GM19328 (cell line): Measurements from ENCODE around the gene MUC4.
"Not testable (repeated sequence)": the region's sequence is repeated elsewhere in the genome, so short reads cannot be mapped to it uniquely, and the experiment has no call there.

Experiments used
- ATAC-seq: cut with Tn5 transposase; IDR thresholded peaks from one replicate; pipeline ENCODE4 v1.9.1; 2021; ENCODE audit warnings: mild to moderate bottlenecking, moderate library complexity; ENCODE audit not compliant: unreplicated experiment

Gene MUC4

DNA sequence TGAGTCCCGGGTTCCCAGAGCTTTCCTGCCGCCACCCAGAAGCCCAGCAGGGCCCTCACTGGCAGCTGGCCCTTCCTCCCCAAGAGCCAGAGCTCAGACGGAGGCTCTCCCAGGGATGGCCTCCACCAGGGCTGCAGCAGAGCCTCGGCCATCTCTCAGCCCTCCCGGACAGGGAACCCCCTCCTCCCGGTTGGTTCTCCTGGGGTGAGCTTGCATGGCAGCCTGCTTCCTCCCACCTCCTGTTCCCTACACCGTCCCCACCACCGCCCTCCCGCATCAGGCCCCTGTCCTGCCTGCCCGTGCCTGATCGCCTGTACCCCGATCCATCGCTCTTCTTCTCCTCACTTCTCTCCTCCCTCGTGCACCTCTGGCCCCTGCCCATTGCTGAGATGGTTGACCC is 24.1 kb upstream of the MUC4 start:
- no peak for ATAC-seq

DNA sequence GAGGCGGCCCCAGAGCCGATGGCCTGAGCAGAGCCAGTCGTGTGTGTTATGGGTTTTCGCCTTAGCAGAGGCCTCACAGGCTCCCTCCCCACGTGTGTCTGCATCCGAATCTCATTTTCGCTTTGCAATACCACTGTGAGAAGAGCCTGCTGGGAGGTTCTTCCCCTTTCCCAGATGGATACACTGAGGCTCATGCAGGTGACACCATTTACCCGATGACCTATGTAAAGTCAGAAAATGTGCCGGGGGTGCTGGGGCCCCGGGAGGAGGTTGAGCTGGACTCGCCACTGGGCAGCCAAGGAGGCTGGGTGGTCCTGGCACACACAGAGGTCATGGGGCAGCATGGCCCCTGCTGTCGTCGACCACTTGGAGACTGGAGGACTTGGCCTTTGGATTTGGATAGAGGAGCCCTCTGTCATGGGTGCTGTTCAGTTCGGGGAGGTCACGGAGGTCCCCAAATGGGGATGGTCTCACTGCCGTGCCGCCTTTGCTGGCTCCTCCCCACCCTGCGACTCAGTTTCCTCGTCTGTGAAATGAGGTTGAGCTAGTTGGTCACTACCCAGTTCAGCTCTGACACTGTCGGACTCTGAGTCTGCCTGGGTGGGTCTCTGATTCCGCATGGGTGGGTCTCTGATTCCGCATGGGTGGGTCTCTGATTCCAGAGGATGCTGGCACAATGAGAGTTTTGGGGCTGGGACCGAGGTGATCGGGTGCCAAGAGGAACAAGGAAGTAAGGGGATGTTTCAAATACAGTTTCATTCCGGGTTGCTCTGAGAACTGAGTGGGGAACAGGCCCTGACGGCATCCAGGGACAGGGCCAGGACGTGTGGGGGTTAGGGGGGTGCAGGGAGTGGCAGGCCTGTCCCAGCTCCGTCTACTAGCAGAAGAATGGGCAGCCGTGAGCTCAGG is 23.2 kb upstream of the MUC4 start:
- ATAC-seq = no peak

DNA sequence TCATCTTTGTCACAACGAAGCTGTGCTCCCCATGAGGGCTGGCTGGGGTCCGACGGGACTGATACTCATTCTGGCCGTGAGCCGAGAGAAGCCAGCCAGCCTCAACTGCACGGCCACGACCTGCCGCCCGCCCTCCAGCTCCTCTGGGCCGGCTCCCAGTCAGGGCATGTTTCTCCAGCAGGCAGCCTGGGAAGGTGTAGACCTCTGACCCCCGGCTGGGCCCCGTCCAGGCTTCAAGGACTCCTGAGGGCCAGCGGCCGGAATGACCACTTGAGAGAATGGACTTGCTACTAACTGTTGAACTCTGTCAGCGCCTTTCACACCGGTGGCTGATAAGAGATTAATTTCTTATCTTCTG is 18.1 kb upstream of the MUC4 start:
- ATAC-seq = no peak

DNA sequence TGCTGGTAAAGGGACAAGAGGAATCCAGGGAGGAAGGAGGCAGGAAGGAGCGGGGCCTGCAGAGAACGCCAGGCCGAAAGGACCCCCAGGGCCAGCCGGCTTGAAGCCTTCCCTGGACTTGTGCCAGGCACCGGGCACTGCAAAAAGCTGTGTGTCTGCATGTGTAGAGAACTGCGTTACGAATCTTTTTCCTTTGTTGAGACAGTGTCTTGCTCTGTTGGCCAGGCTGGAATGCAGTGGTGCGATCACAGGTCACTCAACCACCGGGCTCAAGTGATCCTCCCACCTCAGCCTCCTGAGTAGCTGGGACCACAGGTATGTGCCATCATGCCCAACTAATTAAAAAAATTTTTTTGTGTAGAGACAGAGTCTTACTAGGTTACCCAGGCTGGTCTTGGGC is 17.0 kb upstream of the MUC4 start:
- no peak for ATAC-seq

DNA sequence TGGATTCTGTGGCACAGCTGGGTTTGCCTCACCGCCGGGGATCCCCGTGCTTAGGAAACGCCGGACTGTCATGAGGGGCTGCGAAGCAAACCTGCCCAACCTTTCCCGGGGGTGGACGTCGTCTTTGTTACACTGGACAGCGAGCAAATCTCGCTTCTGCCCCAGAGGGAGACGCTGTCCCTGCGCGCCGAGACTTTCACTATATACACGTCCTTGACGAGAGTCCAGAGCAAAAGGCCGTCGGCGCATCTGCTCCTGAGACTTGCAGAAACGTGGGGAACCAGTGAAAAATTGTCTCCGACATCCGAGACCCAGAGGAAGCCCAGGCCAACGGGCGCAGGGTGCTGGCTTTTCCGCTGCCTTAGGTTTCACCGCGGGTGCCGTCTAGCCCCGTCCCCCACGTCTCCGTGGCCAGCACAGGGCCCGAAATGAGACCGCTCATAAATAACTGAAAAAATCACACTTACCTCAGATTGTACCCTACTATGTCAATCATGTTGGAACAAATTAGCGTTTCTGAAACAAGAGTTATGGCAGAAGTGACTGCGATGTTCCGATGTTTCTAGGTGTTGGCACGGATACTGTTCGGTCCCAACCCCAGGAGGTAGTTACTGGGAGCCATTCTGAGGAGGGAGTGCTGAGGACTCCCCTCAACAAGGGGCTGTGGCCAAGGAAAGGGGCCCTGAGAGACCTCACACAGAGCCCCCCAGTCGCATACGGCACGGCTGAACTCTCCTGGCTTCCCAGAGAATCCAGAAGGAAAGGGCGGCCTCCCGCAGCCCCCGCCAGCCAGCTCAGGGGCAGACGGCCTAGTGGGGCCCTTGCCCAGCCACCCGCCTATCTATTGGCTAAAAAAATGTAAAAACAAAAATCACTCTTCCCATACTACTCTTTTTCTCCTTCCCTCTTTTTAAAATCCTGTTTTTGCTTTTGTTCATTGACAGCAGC is 14.4 kb upstream of the MUC4 start:
- ATAC-seq = no peak

DNA sequence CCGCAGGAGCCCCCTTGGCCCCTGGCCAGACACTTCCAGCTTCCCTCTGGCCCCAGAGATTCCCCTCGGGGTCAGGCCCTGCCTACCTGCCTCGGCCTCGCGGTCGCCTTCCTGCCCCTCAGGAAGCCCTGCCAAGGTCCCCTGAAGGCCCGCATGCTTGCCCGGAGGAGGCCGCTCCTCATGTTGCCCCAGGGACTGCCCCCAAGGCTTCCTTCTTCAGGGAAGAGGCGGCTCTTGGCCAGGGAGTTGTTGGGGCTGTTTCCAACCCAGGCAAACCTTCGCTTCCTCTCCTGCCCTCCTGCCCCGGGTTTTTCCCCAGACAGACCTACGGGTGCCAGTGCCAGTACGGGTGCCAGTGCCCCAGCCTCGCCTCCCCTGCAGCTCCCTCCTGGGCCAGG is 13.5 kb upstream of the MUC4 start:
- ATAC-seq = no peak

DNA sequence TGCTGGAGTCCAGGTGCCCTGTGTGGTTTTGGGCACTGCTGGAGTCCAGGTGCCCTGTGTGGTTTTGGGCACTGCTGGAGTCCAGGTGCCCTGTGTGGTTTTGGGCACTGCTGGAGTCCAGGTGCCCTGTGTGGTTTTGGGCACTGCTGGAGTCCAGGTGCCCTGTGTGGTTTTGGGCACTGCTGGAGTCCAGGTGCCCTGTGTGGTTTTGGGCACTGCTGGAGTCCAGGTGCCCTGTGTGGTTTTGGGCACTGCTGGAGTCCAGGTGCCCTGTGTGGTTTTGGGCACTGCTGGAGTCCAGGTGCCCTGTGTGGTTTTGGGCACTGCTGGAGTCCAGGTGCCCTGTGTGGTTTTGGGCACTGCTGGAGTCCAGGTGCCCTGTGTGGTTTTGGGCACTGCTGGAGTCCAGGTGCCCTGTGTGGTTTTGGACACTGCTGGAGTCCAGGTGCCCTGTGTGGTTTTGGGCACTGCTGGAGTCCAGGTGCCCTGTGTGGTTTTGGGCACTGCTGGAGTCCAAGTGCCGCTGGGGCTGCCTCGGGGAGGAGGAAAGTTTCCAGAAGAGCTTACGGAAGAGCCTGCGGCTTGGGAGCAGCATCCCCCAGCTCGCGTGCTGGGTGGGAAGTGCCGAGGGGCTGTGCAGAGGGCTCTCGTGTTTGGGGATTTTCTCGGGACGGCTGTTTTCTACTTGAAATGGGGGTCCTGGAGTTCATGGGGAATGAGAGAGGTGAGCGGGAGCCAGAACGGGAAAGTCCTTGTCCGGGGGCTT is 12.9 kb upstream of the MUC4 start:
- ATAC-seq = not testable (repeated sequence)

DNA sequence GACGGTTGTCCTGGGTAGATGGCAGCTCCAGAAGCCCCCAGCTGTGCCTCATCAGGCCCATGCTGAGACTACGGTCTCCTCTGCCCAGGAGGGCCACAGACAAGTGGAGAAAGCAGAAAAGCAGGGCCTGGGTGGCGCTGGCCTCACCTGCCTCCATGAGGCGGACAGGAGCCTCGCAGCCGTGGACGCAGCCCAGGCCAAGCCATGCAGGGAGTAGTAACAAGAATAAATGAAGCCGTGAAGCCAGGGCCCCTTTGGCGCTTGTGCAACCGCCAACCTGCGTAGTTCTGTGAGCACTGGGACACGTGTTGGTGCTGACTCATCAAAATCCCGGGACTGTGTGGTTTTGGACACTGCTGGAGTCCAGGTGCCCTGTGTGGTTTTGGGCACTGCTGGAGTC is 12.3 kb upstream of the MUC4 start:
- no peak for ATAC-seq

DNA sequence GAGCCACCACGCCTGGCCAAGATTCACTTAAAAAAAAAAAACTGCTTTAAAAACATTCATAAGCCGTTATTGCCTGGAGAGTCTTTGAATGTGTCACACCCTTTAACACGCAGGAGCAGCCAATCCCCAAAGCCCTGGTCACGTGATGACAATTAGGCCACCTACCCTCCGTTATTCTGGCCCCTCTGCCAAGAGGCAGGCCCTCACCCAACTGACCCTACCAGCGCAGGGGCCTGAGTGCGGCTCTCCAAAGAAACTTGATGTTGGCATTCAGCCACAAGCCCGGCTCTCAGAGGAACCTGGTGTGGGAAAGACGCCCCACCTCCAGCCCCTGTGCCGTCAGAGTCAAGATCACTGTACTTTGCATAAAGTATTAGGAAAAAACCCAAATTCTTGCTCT is 11.6 kb upstream of the MUC4 start:
- ATAC-seq = no peak

DNA sequence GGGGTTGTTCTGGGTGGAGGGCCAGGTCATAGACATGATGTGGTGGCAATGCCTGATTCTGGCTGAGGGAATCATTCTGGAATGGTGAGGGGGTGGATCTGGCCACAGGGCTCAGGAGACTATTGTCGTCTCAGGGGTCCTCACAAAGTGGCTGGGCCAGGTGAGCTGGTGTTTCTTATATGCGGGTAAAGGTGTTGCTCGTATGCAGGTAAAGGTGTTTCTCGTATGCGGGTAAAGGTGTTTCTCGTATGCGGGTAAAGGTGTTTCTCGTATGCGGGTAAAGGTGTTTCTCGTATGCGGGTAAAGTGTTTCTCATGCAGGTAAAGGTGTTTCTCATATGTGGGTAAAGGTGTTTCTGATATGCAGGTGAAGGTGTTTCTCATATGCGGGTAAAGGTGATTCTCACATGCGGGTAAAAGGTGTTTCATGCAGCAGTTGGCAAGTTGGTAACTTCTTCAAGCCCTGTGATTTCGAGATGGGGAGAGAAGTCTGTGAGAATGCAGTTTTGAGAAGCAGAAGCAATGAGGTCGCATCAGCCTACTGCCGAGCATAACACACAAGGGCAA is 10.5 kb upstream of the MUC4 start:
- ATAC-seq = no peak

DNA sequence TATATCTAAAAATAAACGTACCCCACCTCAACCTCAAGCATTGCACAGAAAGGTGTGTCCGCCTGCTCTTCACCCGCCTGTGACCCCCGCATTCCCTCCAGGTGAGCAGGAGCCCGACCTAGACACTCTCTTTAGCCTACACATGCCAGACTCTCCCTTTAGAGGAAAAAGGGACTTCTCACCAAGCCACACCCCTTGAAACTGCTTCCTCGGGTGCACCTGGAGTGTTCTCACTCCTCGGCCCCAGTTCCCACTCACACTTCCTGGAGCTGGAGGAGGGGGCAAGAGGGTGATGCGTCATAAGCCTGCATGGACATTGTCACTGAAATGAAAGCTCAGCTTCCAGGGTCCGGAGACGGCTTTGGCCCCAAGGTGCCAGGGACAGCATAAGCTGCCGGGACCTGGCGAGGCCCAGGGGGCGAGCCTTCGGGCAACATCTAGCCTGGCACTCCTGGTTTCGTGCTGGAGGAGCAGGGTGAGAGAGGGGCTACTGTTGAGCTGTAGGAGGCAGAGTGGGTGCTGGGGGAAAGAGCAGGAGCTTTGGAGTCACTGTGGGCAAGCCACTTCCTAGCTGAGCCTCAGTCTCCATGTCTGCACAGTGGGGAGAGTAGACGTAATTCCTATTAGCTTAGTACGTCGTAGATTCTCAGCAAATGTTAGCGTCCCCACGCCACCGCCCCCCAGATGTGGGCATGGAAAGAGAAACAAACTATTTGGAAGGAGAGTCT is 9.8 kb upstream of the MUC4 start:
- no peak for ATAC-seq

DNA sequence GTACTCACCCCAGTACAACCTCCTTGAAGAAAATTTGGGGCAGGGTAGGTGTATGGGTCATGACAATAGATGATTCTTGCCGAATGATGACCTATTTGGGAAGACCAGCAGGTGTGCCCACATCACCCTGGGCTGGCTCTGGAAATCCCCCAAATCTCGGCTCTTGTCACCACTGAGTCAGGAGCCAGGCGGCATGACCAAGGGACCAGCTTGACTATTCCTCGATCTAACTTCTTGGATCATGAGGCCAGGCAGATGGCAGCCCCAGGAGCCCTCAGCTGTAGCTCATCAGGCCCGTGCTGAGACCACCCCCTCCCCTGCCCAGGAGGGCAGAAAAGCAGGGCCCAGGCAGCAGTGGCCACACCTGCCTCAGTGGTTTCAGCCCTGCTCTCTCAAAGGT is 9.2 kb upstream of the MUC4 start:
- no peak for ATAC-seq

DNA sequence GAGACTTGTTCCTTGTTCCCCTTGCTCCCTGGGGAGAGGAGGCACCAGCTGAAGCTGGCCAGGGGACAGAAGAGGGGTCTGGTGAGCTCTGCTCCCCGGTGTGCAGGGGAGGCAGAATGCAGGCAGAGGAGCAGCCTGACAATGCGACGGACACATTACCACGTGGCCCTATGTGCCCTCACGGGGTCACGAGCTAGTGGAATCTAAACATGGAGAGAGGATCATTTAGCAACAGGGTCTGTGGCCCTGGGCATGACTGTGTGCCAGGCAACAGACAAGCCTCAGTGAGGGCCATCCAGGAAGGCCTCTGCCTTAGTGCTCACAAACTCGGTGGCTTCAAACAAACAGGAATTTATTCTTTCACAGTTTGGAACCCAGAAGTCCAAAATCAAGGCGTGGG is 8.5 kb upstream of the MUC4 start:
- no peak for ATAC-seq

DNA sequence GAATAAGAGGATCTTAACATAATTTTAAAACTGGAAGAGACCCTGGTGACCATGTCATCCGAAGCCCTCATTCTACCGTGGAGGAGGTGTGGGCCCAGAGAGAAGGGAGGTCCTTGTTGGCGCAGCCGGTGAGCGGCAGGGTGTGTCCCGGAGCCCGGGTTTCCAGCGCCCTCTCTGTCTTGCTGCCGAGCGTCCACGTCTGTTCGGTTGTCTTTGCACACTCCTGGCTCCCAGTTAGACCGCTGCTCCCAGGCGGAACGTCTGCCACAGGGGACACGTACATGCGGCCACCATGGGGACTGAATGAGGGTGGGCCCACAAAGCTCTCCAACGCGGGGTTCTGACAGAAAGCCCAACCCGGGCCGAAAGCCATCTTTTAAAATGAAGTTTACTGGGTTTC is 6.6 kb upstream of the MUC4 start:
- ATAC-seq = no peak

DNA sequence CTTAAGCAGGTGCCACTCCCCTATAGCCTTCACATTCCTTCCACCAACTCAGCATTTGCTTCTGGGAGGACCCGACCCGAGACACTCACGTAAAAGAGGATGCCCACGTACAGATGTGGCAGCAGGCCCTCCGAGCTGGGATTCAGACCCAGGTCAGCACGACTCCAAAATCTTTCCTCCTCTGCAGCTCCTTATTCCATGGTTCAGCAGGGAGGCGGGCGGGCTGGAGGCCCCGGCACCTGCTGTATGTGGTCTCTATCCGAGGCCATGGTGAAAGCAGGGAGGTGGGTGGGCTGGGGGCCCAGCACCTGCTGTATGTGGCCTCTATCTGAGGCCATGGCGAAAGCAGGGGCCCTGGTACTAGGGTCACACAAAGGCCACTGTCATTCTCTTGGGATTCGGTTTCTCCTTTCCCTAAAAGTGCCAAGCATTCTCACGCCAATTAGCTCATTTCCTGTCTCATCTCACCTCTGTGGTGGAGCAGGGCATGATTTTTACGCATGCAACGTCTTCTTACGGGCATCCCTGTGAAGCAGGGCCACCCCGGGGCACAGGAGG is 5.9 kb upstream of the MUC4 start:
- no peak for ATAC-seq

DNA sequence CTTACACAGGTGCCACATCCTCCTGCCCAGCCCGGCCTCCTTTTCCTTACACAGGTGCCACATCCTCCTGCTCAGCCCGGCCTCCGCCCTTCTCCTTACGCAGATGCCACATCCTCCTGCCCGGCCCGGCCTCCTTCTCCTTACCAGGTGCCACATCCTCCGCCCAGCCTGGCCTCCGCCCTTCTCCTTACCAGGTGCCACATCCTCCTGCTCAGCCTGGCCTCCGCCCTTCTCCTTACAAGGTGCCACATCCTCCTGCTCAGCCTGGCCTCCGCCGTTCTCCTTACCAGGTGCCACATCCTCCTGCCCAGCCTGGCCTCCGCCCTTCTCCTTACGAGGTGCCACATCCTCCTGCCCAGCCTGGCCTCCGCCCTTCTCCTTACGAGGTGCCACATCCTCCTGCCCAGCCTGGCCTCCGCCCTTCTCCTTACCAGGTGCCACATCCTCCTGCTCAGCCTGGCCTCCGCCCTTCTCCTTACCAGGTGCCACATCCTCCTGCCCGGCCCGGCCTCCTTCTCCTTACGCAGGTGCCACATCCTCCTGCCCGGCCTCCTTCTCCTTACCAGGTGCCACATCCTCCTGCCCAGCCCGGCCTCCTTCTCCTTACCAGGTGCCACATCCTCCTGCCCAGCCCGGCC is 4.7 kb upstream of the MUC4 start:
- not testable (repeated sequence) for ATAC-seq

DNA sequence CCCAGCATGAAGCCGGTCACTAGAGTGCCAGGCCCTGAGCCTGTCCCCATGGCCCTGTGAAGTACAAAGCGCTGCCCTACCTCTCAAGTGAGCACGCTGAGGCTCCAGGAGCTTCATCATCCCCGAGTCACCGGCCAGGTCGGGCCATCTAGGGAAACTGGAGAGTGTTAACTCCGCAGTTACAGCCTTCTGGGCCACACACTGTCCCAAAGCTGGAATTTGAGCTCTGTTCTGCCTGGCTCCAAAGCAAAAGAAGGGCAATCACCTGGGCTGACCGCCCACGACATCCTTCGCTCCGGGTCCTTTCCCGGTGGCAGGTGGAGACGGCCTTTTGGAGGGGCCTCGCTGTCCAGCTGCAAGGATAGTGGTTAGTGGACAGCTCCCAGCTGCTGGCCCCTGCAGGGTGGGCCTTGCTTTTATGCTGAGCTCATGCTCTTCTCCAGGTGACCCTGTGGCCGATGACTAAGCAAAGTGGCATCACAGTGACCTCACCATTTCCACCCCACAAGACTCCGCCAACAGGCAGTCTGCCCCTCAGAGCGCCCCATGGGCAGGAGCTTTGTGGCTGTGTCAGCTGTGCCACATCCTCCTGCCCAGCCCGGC is 3.5 kb upstream of the MUC4 start:
- ATAC-seq = no peak

DNA sequence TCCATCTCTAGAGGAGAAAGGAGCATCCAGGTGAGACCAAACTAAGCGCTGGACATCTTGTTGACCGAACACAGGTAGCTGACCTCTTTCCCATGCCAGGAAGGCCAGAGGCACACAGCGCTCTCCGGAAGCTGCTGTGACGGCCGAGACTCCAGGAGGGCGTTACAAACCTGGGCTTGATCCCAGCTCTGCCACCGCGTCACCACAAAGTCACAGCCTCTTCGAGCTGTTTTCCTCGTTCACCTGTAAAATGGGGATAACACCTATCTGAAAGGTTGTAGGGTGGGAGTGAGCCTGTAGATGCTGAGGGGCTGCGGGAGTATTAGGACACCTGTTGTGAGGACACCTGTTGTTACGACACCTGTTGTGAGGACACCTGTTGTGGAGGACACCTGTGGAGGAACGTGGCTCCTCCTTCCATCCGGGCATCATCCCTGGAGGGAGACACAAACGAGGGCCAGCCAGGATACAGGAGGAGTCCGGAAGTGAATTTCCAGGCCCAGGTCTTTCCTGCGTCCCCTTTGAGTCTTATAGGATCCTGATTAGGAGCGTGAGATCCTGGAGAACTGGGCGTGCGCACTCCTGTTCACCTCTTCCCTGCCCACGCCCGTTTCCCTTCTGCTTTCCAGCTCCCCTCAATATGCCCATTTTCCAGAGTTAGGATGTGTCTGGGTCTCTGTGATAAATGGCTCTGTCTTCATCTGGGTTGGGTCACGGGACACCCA is 2.3 kb upstream of the MUC4 start:
- ATAC-seq = no peak
